ENCODE data around the gene VSTM5.

The VSTM5 gene

GRCh38 chr11:93817426-93818348, 32.7 kb downstream of the VSTM5 start:
- Histone ChIP-seq H3K36me3 (peaks cover 31 to 47% (median 34%) of the 10 kb centered on the region in 11 experiments), H3K4me1 (no peaks in the 10 kb centered on the region), H3K4me3 (no peak overlapping the region), H4K20me1 (peaks cover 0 to 32% (median 15%) of the 10 kb centered on the region in 11 experiments; a peak in 12 of 22 replicates), H3K9me3 (replicated peaks in 1 of 11) (no peaks in the 10 kb centered on the region), H3K9ac (no peak overlapping the region), H3K27ac (no peak overlapping the region), H3K4me2 (no peak overlapping the region), H3K27me3 (no peaks in the 10 kb centered on the region)
- TF ChIP-seq Cebpa-rat (IDR thresholded peaks at IDR 0.05): no peak

- H3K9me3 ChIP-seq (replicated peaks in 1 of 11): no peaks in the 10 kb centered on the region
- no peaks in the 10 kb centered on the region for H3K4me1 ChIP-seq
- H3K27ac ChIP-seq: no peak overlapping the region
- H3K4me2 ChIP-seq: no peak overlapping the region
- no peak overlapping the region for H3K4me3 ChIP-seq
- H4K20me1 ChIP-seq: peaks cover 0 to 44% (median 20%) of the 10 kb centered on the region in 11 experiments; a peak in 15 of 22 replicates
- H3K36me3 ChIP-seq: peaks cover 57 to 72% (median 60%) of the 10 kb centered on the region in 11 experiments
- no peak overlapping the region for H3K9ac ChIP-seq
- H3K27me3 ChIP-seq: no peaks in the 10 kb centered on the region
- no peak for TF ChIP-seq Cebpa-rat (IDR thresholded peaks at IDR 0.05)
Measured at GRCh38 chr11:93814966-93815633, 35.3 kb downstream of the VSTM5 start.

- H4K20me1 ChIP-seq: peaks cover 0 to 55% (median 26%) of the 10 kb centered on the region in 11 experiments; a peak in 20 of 22 replicates
- no peak overlapping the region for H3K4me2 ChIP-seq
- H3K27me3 ChIP-seq: no peaks in the 10 kb centered on the region
- H3K27ac ChIP-seq: no peak overlapping the region
- H3K36me3 ChIP-seq: peaks cover 68 to 84% (median 71%) of the 10 kb centered on the region in 11 experiments
- no peak overlapping the region for H3K9ac ChIP-seq
- H3K9me3 ChIP-seq (replicated peaks in 1 of 11): no peaks in the 10 kb centered on the region
- H3K4me3 ChIP-seq: no peak overlapping the region
- TF ChIP-seq Cebpa-rat (IDR thresholded peaks at IDR 0.05): no peak
- no peaks in the 10 kb centered on the region for H3K4me1 ChIP-seq
Measured at GRCh38 chr11:93813974-93814373, 36.4 kb downstream of the VSTM5 start.

- Histone ChIP-seq H3K9me3 (replicated peaks in 1 of 11) (no peaks in the 10 kb centered on the region), H3K9ac (no peak overlapping the region), H3K27me3 (no peaks in the 10 kb centered on the region), H3K36me3 (peaks cover 96 to 100% (median 99%) of the 10 kb centered on the region in 11 experiments), H3K27ac (no peak overlapping the region), H3K4me2 (no peak overlapping the region), H3K4me1 (no peaks in the 10 kb centered on the region), H3K4me3 (no peak overlapping the region), H4K20me1 (peaks cover 3 to 92% (median 58%) of the 10 kb centered on the region in 11 experiments; a peak in 20 of 22 replicates)
- no peak for TF ChIP-seq Cebpa-rat (IDR thresholded peaks at IDR 0.05)
Measured at GRCh38 chr11:93807980-93808379, 42.4 kb downstream of the VSTM5 start.

GRCh38 chr11:93804879-93805278, 45.5 kb downstream of the VSTM5 start:
- H3K36me3 ChIP-seq: peaks cover 96 to 100% (median 99%) of the 10 kb centered on the region in 11 experiments
- no peaks in the 10 kb centered on the region for H3K27me3 ChIP-seq
- peaks cover 24 to 97% (median 74%) of the 10 kb centered on the region in 11 experiments; a peak in 21 of 22 replicates for H4K20me1 ChIP-seq
- no peak overlapping the region for H3K9ac ChIP-seq
- TF ChIP-seq Cebpa-rat (IDR thresholded peaks at IDR 0.05): no peak
- H3K9me3 ChIP-seq (replicated peaks in 1 of 11): no peaks in the 10 kb centered on the region
- H3K4me3 ChIP-seq: no peak overlapping the region
- no peaks in the 10 kb centered on the region for H3K4me1 ChIP-seq
- H3K27ac ChIP-seq: no peak overlapping the region
- H3K4me2 ChIP-seq: no peak overlapping the region

- Histone ChIP-seq H3K27ac (no peak overlapping the region), H3K4me1 (no peaks in the 10 kb centered on the region), H4K20me1 (peaks cover 21 to 100% (median 83%) of the 10 kb centered on the region in 11 experiments; a peak in 21 of 22 replicates), H3K4me2 (no peak overlapping the region), H3K36me3 (peaks cover 97 to 100% (median 100%) of the 10 kb centered on the region in 11 experiments), H3K9me3 (replicated peaks in 1 of 11) (no peaks in the 10 kb centered on the region), H3K27me3 (no peaks in the 10 kb centered on the region), H3K9ac (no peak overlapping the region), H3K4me3 (no peak overlapping the region)
- no peak for TF ChIP-seq Cebpa-rat (IDR thresholded peaks at IDR 0.05)
Measured at GRCh38 chr11:93801366-93801765, 49.1 kb downstream of the VSTM5 start.

- Histone ChIP-seq H3K4me2 (no peak overlapping the region), H3K27me3 (no peaks in the 10 kb centered on the region), H3K9ac (no peak overlapping the region), H4K20me1 (peaks cover 30 to 100% (median 83%) of the 10 kb centered on the region in 11 experiments; a peak in 21 of 22 replicates), H3K4me3 (no peak overlapping the region), H3K27ac (no peak overlapping the region), H3K4me1 (no peaks in the 10 kb centered on the region), H3K9me3 (replicated peaks in 1 of 11) (no peaks in the 10 kb centered on the region), H3K36me3 (peaks cover 97 to 100% (median 100%) of the 10 kb centered on the region in 11 experiments)
- 0 out of 22 replicates have a peak, but pooled peaks of 1 of the 11 experiments have one; percentile 16 for TF ChIP-seq Cebpa-rat (IDR thresholded peaks at IDR 0.05)
Measured at GRCh38 chr11:93796441-93797231, 53.8 kb downstream of the VSTM5 start.

GRCh38 chr11:93791493-93791892, 58.9 kb downstream of the VSTM5 start:
- Histone ChIP-seq H3K27me3 (no peaks in the 10 kb centered on the region), H4K20me1 (peaks cover 67 to 100% (median 98%) of the 10 kb centered on the region in 11 experiments), H3K9me3 (replicated peaks in 1 of 11) (no peaks in the 10 kb centered on the region), H3K4me1 (peaks cover 8 to 13% (median 10%) of the 10 kb centered on the region in 10 experiments), H3K36me3 (peaks cover 83 to 100% (median 100%) of the 10 kb centered on the region in 11 experiments), H3K4me2 (no peak overlapping the region), H3K4me3 (no peak overlapping the region), H3K9ac (no peak overlapping the region), H3K27ac (no peak overlapping the region)
- no peak for TF ChIP-seq Cebpa-rat (IDR thresholded peaks at IDR 0.05)

Measured in BLaER1 treated with 17β-estradiol and CSF1 and Interleukin-3, amounts not matched to agents 10 nM and 100 nM (cell line).